ENCODE data around the gene RPGRIP1L.

- TF ChIP-seq CTCF (conservative IDR thresholded peaks at IDR 0.05; ENCODE audit: low read depth, low read length) (no peak), EZH2 (IDR thresholded peaks at IDR 0.05; ENCODE audit: borderline replicate concordance, low read depth, low read length, poor library complexity, severe bottlenecking) (no peak)
These were observed 41.6 kb downstream of the RPGRIP1L start for GRCh38 chr16:53662072-53662471.

Data from A673 (cell line).